H9 (cell line): ENCODE results near the gene ICAM2. TPM values are rescaled to one million over a fixed set of nuclear protein-coding genes. Genes with fewer than 3 reads are reported as not detected.

ENCODE experiments used
- DNase-seq: peaks from one replicate; pipeline ENCODE4 v3.0.0-alpha.2; 2017
- H2AFZ ChIP-seq: one replicate; pipeline ENCODE4 v1.6.1; 2013; ENCODE audit warnings: mild to moderate bottlenecking, low read length, control low read depth, moderate library complexity
- H2AK5ac ChIP-seq: 2 replicates; pipeline ENCODE4 v1.6.1; 2013; ENCODE audit warnings: low read length, control low read depth, mixed read lengths; ENCODE audit not compliant: insufficient read length
- H2BK120ac ChIP-seq: one replicate; pipeline ENCODE4 v1.6.1; 2013; ENCODE audit warnings: low read depth, mild to moderate bottlenecking, low read length, control low read depth, inconsistent platforms; ENCODE audit not compliant: poor library complexity, severe bottlenecking
- H2BK12ac ChIP-seq: 2 replicates; pipeline ENCODE4 v1.6.1; 2013; ENCODE audit warnings: low read length, control low read depth, mixed read lengths, low read depth; ENCODE audit not compliant: insufficient read length
- H2BK15ac ChIP-seq: 2 replicates; pipeline ENCODE4 v1.6.1; 2013; ENCODE audit warnings: low read depth, low read length, control low read depth
- H2BK20ac ChIP-seq: one replicate; pipeline ENCODE4 v1.6.1; 2013; ENCODE audit warnings: low read depth, mild to moderate bottlenecking, low read length, control low read depth, inconsistent platforms; ENCODE audit not compliant: poor library complexity, severe bottlenecking
- H2BK5ac ChIP-seq: 2 replicates; pipeline ENCODE4 v1.6.1; 2013; ENCODE audit warnings: low read length, control low read depth, mixed read lengths; ENCODE audit not compliant: insufficient read length
- H3K14ac ChIP-seq: 2 replicates; pipeline ENCODE4 v1.6.1; 2013; ENCODE audit warnings: low read length, control low read depth; ENCODE audit not compliant: insufficient read depth
- H3K18ac ChIP-seq: 2 replicates; pipeline ENCODE4 v1.6.1; 2013; ENCODE audit warnings: low read depth, mild to moderate bottlenecking, mixed read lengths, low read length, control low read depth; ENCODE audit not compliant: insufficient read length
- H3K23ac ChIP-seq: 2 replicates; pipeline ENCODE4 v1.6.1; 2013; ENCODE audit warnings: low read length, control low read depth, mixed read lengths, low read depth; ENCODE audit not compliant: insufficient read length
- H3K23me2 ChIP-seq: 2 replicates; pipeline ENCODE4 v1.6.1; 2013; ENCODE audit warnings: low read depth, mild to moderate bottlenecking, mixed read lengths, low read length, control low read depth; ENCODE audit not compliant: insufficient read length, poor library complexity, severe bottlenecking
- H3K27ac ChIP-seq: 2 replicates; pipeline ENCODE4 v1.5.1; 2013; ENCODE audit warnings: low read length, control low read depth, mixed read lengths, low read depth; ENCODE audit not compliant: insufficient read length
- H3K27me3 ChIP-seq: 2 replicates; pipeline ENCODE4 v1.6.1; 2013; ENCODE audit warnings: low read length, control low read depth, inconsistent platforms; ENCODE audit not compliant: insufficient read depth
- H3K4ac ChIP-seq: 2 replicates; pipeline ENCODE4 v1.6.1; 2013; ENCODE audit warnings: low read depth, mild to moderate bottlenecking, control low read depth, inconsistent platforms, low read length, moderate library complexity
- H3K4me1 ChIP-seq: 2 replicates; pipeline ENCODE4 v1.6.1; 2013; ENCODE audit warnings: low read length, control low read depth, inconsistent platforms; ENCODE audit not compliant: insufficient read depth
- H3K4me2 ChIP-seq: 2 replicates; pipeline ENCODE4 v1.6.1; 2013; ENCODE audit warnings: low read length, control low read depth, mixed read lengths; ENCODE audit not compliant: insufficient read length, insufficient read depth
- H3K56ac ChIP-seq: 2 replicates; pipeline ENCODE4 v1.6.1; 2013; ENCODE audit warnings: low read depth, mild to moderate bottlenecking, mixed read lengths, low read length, control low read depth; ENCODE audit not compliant: insufficient read length
- H3K79me1 ChIP-seq: 2 replicates; pipeline ENCODE4 v1.6.1; 2013; ENCODE audit warnings: low read depth, mild to moderate bottlenecking, moderate library complexity, low read length, control low read depth, inconsistent platforms; ENCODE audit not compliant: insufficient read depth, poor library complexity, severe bottlenecking
- H3K79me2 ChIP-seq: 2 replicates; pipeline ENCODE4 v1.6.1; 2013; ENCODE audit warnings: low read length, control low read depth, inconsistent platforms; ENCODE audit not compliant: insufficient read depth
- H3K9ac ChIP-seq: 2 replicates; pipeline ENCODE4 v1.6.1; 2013; ENCODE audit warnings: low read length, control low read depth, mixed read lengths; ENCODE audit not compliant: insufficient read length; ENCODE audit errors: extremely low read depth
- H3K9me3 ChIP-seq: one replicate; pipeline ENCODE4 v1.6.1; 2013; ENCODE audit warnings: low read depth, low read length, inconsistent platforms; ENCODE audit not compliant: control insufficient read depth
- H3T11ph ChIP-seq: one replicate; pipeline ENCODE4 v1.6.1; 2013; ENCODE audit warnings: mild to moderate bottlenecking, low read length, control low read depth, inconsistent platforms
- H4K20me1 ChIP-seq: one replicate; pipeline ENCODE4 v1.6.1; 2013; ENCODE audit not compliant: control insufficient read depth, insufficient read length, insufficient read depth
- H4K5ac ChIP-seq: 2 replicates; pipeline ENCODE4 v1.6.1; 2013; ENCODE audit warnings: low read depth, mild to moderate bottlenecking, mixed read lengths, low read length, control low read depth; ENCODE audit not compliant: insufficient read length
- H4K8ac ChIP-seq: replicated peaks from 2 replicates; pipeline ENCODE4 v1.6.1; 2013; ENCODE audit warnings: low read length, control low read depth, mixed read lengths, low read depth; ENCODE audit not compliant: insufficient read length
- H4K91ac ChIP-seq: 2 replicates; pipeline ENCODE4 v1.6.1; 2013; ENCODE audit warnings: low read depth, mild to moderate bottlenecking, moderate library complexity, mixed read lengths, low read length, control low read depth; ENCODE audit not compliant: insufficient read length
- H3K27ac Mint-ChIP-seq, 3 experiments: 2 replicates in 2 of 3; 3 replicates in 1 of 3; pipeline ENCODE4 v1.8.0; 2020 to 2021; ENCODE audit warnings: mixed read lengths in 3 of 3, mild to moderate bottlenecking in 1 of 3, moderate library complexity in 1 of 3
- H3K27me3 Mint-ChIP-seq: 2 replicates; pipeline ENCODE4 v1.8.0; 2021; ENCODE audit warnings: low read depth, mild to moderate bottlenecking, moderate library complexity, mixed read lengths
- H3K36me3 Mint-ChIP-seq, 3 experiments: 2 replicates in 2 of 3; 3 replicates in 1 of 3; pipeline ENCODE4 v1.8.0; 2020 to 2021; ENCODE audit warnings: low read depth in 3 of 3, mixed read lengths in 3 of 3; ENCODE audit not compliant: insufficient read depth in 1 of 3
- H3K4me1 Mint-ChIP-seq, 2 experiments: 2 replicates each; pipeline ENCODE4 v1.8.0; 2020; ENCODE audit warnings: mixed read lengths in 2 of 2
- H3K4me3 Mint-ChIP-seq, 2 experiments: 2 replicates in 1 of 2; 3 replicates in 1 of 2; pipeline ENCODE4 v1.8.0; 2020 to 2021; ENCODE audit warnings: mild to moderate bottlenecking in 2 of 2, mixed read lengths in 2 of 2, moderate library complexity in 1 of 2
- H3K9me3 Mint-ChIP-seq, 2 experiments: 2 replicates in 1 of 2; 3 replicates in 1 of 2; pipeline ENCODE4 v1.8.0; 2020; ENCODE audit warnings: mild to moderate bottlenecking in 2 of 2, mixed read lengths in 2 of 2, moderate library complexity in 1 of 2
- WGBS: extraction: QIAGEN DNeasy Blood & Tissue Kit; methylation state at CpG from one replicate; pipeline ENCODE4 v1.1.7; 2013; ENCODE audit warnings: missing lambda C conversion rate, low lambda C conversion rate, mixed read lengths; ENCODE audit not compliant: insufficient read length; ENCODE audit errors: extremely low coverage; 5-methylcytosine and 5-hydroxymethylcytosine counted together
- total RNA-seq: library from RNA; stranded (reverse); gene quantifications from 2 replicates; pipeline ENCODE4 v1.2.1, GENCODE V29; 2021
- TF ChIP-seq, protein P1 (sequence below): fragments of 200-600 bp; sonication (generic); conservative IDR thresholded peaks from 3 replicates; pipeline ENCODE4 v1.8.0; 2021; ENCODE audit warnings: antibody characterized with exemption, mild to moderate bottlenecking

ICAM2 gene
- total RNA-seq, 1 experiment from 2014 or later = 0.28 TPM

DNA sequence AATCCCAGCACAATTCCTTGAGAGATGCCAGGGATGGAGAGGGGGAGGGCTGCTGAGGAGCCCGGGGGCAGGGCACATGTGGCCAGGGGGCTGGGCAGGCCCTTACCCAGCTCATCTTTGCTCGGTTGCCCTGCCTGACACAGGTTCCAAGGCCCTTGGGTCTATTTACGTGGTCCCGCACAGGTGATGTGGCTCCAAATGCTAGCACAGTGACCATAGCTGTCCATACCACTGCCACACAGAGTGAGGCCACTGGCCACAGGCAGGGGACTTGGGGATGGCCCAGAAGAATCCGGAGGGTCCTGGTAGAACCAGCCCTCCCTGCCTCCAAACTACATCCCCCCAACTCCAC lies 32.3 kb downstream of the ICAM2 start:
- H3K27ac Mint-ChIP-seq = no peak overlapping the region

More for the DNA sequence above, 32.3 kb downstream of the ICAM2 start:
- no peak overlapping the region for H4K5ac ChIP-seq
- H2BK15ac ChIP-seq = no peak overlapping the region
- no peaks in the 10 kb centered on the region for H3K36me3 Mint-ChIP-seq
- H3K4me3 Mint-ChIP-seq = no peak overlapping the region
- H3K9me3 ChIP-seq = no peaks in the 10 kb centered on the region
- no peaks in the 10 kb centered on the region for H3K23me2 ChIP-seq
- H3K14ac ChIP-seq = no peak overlapping the region
- no peak overlapping the region for H2AFZ ChIP-seq
- H3K9me3 Mint-ChIP-seq = peaks cover 0 to 2% of the 10 kb centered on the region in 2 experiments; a peak in 3 of 5 replicates
- no peak overlapping the region for H3K4ac ChIP-seq
- H3K27me3 ChIP-seq = no peaks in the 10 kb centered on the region
- H4K20me1 ChIP-seq = no peaks in the 10 kb centered on the region
- no peak for DNase-seq
- peaks cover 8 to 26% of the 10 kb centered on the region in 2 experiments for H3K4me1 Mint-ChIP-seq
- WGBS = no CpG with 5 or more reads among the region's 5 CpGs
- no peak overlapping the region for H3K9ac ChIP-seq
- no peak overlapping the region for H2BK20ac ChIP-seq
- H3K4me1 ChIP-seq = no peaks in the 10 kb centered on the region; the same call in 1 of the 2 replicates
- no peak overlapping the region for H3K23ac ChIP-seq
- TF ChIP-seq, protein P1, sequence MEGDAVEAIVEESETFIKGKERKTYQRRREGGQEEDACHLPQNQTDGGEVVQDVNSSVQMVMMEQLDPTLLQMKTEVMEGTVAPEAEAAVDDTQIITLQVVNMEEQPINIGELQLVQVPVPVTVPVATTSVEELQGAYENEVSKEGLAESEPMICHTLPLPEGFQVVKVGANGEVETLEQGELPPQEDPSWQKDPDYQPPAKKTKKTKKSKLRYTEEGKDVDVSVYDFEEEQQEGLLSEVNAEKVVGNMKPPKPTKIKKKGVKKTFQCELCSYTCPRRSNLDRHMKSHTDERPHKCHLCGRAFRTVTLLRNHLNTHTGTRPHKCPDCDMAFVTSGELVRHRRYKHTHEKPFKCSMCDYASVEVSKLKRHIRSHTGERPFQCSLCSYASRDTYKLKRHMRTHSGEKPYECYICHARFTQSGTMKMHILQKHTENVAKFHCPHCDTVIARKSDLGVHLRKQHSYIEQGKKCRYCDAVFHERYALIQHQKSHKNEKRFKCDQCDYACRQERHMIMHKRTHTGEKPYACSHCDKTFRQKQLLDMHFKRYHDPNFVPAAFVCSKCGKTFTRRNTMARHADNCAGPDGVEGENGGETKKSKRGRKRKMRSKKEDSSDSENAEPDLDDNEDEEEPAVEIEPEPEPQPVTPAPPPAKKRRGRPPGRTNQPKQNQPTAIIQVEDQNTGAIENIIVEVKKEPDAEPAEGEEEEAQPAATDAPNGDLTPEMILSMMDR = no peak
- H3K4me2 ChIP-seq = no peak overlapping the region
- H3K56ac ChIP-seq = no peak overlapping the region
- no peak overlapping the region for H3T11ph ChIP-seq
- H2BK12ac ChIP-seq = no peak overlapping the region
- no peak overlapping the region for H3K18ac ChIP-seq
- H4K8ac ChIP-seq = no peak overlapping the region
- no peak overlapping the region for H2BK120ac ChIP-seq
- no peak overlapping the region for H2AK5ac ChIP-seq
- no peaks in the 10 kb centered on the region for H3K79me2 ChIP-seq
- no peak overlapping the region for H2BK5ac ChIP-seq
- H3K27me3 Mint-ChIP-seq = peaks cover 20% of the 10 kb centered on the region
- no peak overlapping the region for H4K91ac ChIP-seq
- no peak overlapping the region for H3K27ac ChIP-seq
- no peaks in the 10 kb centered on the region for H3K79me1 ChIP-seq
